Activated CD8-positive, alpha-beta T cell treated with anti-CD3 and anti-CD28 coated beads for 36 hours (primary cell): ENCODE data around the gene MAP3K5. TPM values are rescaled to one million over a fixed set of nuclear protein-coding genes. Genes with fewer than 3 reads are reported as not detected.

Source experiments
- ATAC-seq: fragments of 200-7000 bp; cut with Tn5 transposase; one replicate; pipeline ENCODE4 v1.10.0; 2021; ENCODE audit warnings: mild to moderate bottlenecking, moderate library complexity
- CTCF ChIA-PET: fragments of 350-600 bp; sonication (Branson Sonifier 250); formaldehyde crosslinking; loops from one replicate; lab custom pipeline; 2021; ENCODE audit warnings: antibody characterized with exemption; lab: Charles Lee
- POLR2A ChIA-PET: fragments of 350-600 bp; sonication (Branson Sonifier 250); formaldehyde crosslinking; loops from one replicate; lab custom pipeline; 2021; ENCODE audit warnings: antibody characterized with exemption; lab: Charles Lee
- DNase-seq: peaks from one replicate; pipeline ENCODE4 v3.0.0-alpha.2; 2020
- H3K27ac Mint-ChIP-seq: one replicate; pipeline ENCODE4 v1.8.0; 2021; ENCODE audit warnings: mild to moderate bottlenecking, mixed read lengths
- H3K27me3 Mint-ChIP-seq: one replicate; pipeline ENCODE4 v1.8.0; 2021; ENCODE audit warnings: mixed read lengths
- H3K36me3 Mint-ChIP-seq: one replicate; pipeline ENCODE4 v1.8.0; 2021; ENCODE audit warnings: low read depth, mixed read lengths
- H3K4me1 Mint-ChIP-seq: one replicate; pipeline ENCODE4 v1.8.0; 2021; ENCODE audit warnings: low read depth, mixed read lengths
- H3K4me3 Mint-ChIP-seq: one replicate; pipeline ENCODE4 v1.8.0; 2021; ENCODE audit warnings: mild to moderate bottlenecking, moderate library complexity, mixed read lengths
- H3K9me3 Mint-ChIP-seq: one replicate; pipeline ENCODE4 v1.8.0; 2021; ENCODE audit warnings: mixed read lengths
- CTCF ChIP-seq: fragments of 200-600 bp; IDR thresholded peaks from one replicate; pipeline ENCODE4 v1.8.0; 2022; ENCODE audit warnings: antibody characterized with exemption, mild to moderate bottlenecking
- intact Hi-C: fragments of 100-400 bp; cut with micrococcal nuclease; formaldehyde crosslinking; loops from one replicate; pipeline ENCODE4 v1.10.0; 2022
- total RNA-seq, 2 experiments: library from RNA; stranded (reverse); gene quantifications; one replicate each; pipeline ENCODE4 v1.2.3, GENCODE V29; 2021

MAP3K5 gene
- total RNA-seq, 2 experiments from 2014 or later: 4.4 to 4.6 TPM

- CTCF ChIA-PET: no interaction called here
- TF ChIP-seq CTCF: no peak
- intact Hi-C loops: no loop called here
Measured at GRCh38 chr6:136521911-136522310, 270.4 kb downstream of the MAP3K5 start.

GRCh38 chr6:136521427-136521826 lies 270.9 kb downstream of the MAP3K5 start:
- Mint-ChIP-seq H3K36me3 (no peaks in the 10 kb centered on the region), H3K9me3 (no peaks in the 10 kb centered on the region), H3K4me1 (peaks cover 16% of the 10 kb centered on the region), H3K27me3 (peaks cover 10% of the 10 kb centered on the region), H3K4me3 (no peak overlapping the region), H3K27ac (no peak overlapping the region)
- ChIA-PET POLR2A (no interaction called here), CTCF (interaction anchor here (0.9 kb wide), 1 partner anchor 11 kb away, joined by 3 read pairs; no protein-coding TSS in a partner anchor)
- DNase-seq: no peak
- ATAC-seq: no peak
- intact Hi-C loops: no loop called here
- TF ChIP-seq CTCF: no peak

More at GRCh38 chr6:136521911-136522310, 270.4 kb downstream of the MAP3K5 start:
- no peaks in the 10 kb centered on the region for H3K36me3 Mint-ChIP-seq
- H3K27me3 Mint-ChIP-seq: peaks cover 12% of the 10 kb centered on the region
- no peak overlapping the region for H3K4me3 Mint-ChIP-seq
- H3K9me3 Mint-ChIP-seq: no peaks in the 10 kb centered on the region
- DNase-seq: no peak
- H3K27ac Mint-ChIP-seq: no peak overlapping the region
- ATAC-seq: no peak
- H3K4me1 Mint-ChIP-seq: peaks cover 19% of the 10 kb centered on the region
- POLR2A ChIA-PET: no interaction called here

GRCh38 chr6:136520517-136520916 lies 271.8 kb downstream of the MAP3K5 start:
- no peak for TF ChIP-seq CTCF
- no peak overlapping the region for H3K4me3 Mint-ChIP-seq
- no peak for ATAC-seq
- H3K27me3 Mint-ChIP-seq: peaks cover 7% of the 10 kb centered on the region
- ChIA-PET POLR2A (interaction anchor here (1.4 kb wide), 1 partner anchor 11 kb away, joined by 3 read pairs; no protein-coding TSS in a partner anchor), CTCF (interaction anchor here (0.6 to 0.9 kb wide), 2 partner anchors 12 to 41 kb away, joined by 3 read pairs; no protein-coding TSS in a partner anchor)
- H3K4me1 Mint-ChIP-seq: peaks cover 11% of the 10 kb centered on the region
- no peak overlapping the region for H3K27ac Mint-ChIP-seq
- intact Hi-C loops: no loop called here
- no peaks in the 10 kb centered on the region for H3K36me3 Mint-ChIP-seq
- no peaks in the 10 kb centered on the region for H3K9me3 Mint-ChIP-seq
- DNase-seq: no peak

- no peaks in the 10 kb centered on the region for H3K4me1 Mint-ChIP-seq
- CTCF ChIA-PET: no interaction called here
- ATAC-seq (no peak), DNase-seq (no peak)
- H3K27ac Mint-ChIP-seq: no peak overlapping the region
- H3K36me3 Mint-ChIP-seq: no peaks in the 10 kb centered on the region
- no peak for TF ChIP-seq CTCF
- intact Hi-C loops: no loop called here
- H3K4me3 Mint-ChIP-seq: no peak overlapping the region
- POLR2A ChIA-PET: no interaction called here
- H3K9me3 Mint-ChIP-seq: no peaks in the 10 kb centered on the region
- H3K27me3 Mint-ChIP-seq: peaks cover 9% of the 10 kb centered on the region
Measured at GRCh38 chr6:136517582-136517981, 274.7 kb downstream of the MAP3K5 start.

- ATAC-seq (no peak), DNase-seq (no peak)
- CTCF ChIA-PET: no interaction called here
- Mint-ChIP-seq H3K36me3 (no peaks in the 10 kb centered on the region), H3K9me3 (no peaks in the 10 kb centered on the region), H3K27ac (no peak overlapping the region), H3K4me1 (no peaks in the 10 kb centered on the region), H3K4me3 (no peak overlapping the region), H3K27me3 (peaks cover 8% of the 10 kb centered on the region)
- intact Hi-C loops: no loop called here
- POLR2A ChIA-PET: no interaction called here
- no peak for TF ChIP-seq CTCF
Measured at GRCh38 chr6:136517002-136517401, 275.3 kb downstream of the MAP3K5 start.
